Stimulated activated CD8-positive, alpha-beta memory T cell treated with anti-CD3 and anti-CD28 coated beads, Interleukin-4, amount 100 ng/mL, for 1 hour (primary cell): ENCODE results near the gene SOX4.
"Not testable (repeated sequence)": the region's sequence is repeated elsewhere in the genome, so short reads cannot be mapped to it uniquely, and the experiment has no call there.

ENCODE experiments used
- DNase-seq, 2 donors: peaks; one replicate each; pipeline ENCODE4 v3.0.0-alpha.2; 2020; ENCODE audit warnings: low read depth in 2 of 2, low spot score in 1 of 2

Gene SOX4

GRCh38 chr6:21593412-21593926 is at the start of gene SOX4:
Gene SOX4 (plus strand): TSS chr6:21593751. CDS start chr6:21594535, 784 bp downstream.
- DNase-seq, result peak in 1 of 2 donors; percentile 39

- not testable (repeated sequence) for DNase-seq
These were observed 41.3 kb upstream of the SOX4 start for GRCh38 chr6:21552286-21552685.

GRCh38 chr6:21554286-21554685 is 39.3 kb upstream of the SOX4 start:
- no peak for DNase-seq

- no peak for DNase-seq
These were observed 38.4 kb upstream of the SOX4 start for GRCh38 chr6:21555197-21555596.

DNA sequence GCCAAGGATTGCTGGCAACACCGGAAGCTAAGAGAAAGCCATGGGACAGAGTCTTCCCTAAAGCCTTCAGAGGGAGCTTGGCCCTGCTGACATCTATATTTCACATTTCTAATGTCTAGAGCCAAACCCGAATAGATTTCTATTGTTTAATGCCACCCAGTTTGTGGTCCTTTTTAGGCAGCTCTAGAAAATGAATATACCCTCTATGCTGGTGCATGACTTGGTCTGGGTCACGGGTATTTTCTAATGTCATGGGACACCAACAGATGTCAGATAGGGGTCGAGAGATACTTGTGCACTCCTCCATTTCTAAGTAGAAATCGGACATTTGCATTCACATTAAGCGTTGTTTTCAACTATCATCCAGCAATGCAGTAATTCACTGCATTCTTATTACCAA is 37.0 kb upstream of the SOX4 start:
- no peak for DNase-seq

DNA sequence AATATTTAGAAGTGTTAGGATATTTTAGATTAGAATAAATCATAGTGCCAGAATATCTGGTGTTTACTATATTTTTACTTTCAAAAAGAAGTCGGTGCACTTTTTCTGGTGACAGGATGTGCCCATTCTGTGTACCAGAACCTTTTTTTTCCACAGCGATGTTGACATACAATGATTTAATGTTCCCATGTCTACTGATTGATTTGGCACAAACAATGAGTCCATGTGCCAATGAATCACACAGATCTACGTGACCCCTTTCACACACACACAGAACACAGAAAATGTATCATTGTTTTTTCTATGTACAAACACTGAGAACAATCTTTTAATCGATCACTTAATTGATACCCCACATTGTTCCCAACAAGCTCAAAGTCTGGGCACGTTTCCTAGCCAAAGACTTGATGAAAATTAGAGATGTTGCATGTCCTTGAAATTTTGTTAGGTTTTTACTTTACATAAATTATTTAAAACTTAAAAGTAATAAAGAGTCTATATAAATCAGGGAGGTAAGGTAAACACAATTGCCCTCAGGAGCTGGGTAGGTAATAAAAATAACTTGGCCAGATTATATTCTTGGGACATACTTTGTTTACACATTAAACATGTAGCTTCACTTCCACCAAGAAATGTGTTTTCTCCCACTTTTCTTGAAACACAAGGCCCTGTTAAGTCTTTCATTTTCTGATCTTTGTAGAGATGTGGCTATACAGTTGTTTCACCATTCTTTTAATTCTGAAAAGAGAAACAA is 36.4 kb upstream of the SOX4 start:
- DNase-seq, result no peak

DNA sequence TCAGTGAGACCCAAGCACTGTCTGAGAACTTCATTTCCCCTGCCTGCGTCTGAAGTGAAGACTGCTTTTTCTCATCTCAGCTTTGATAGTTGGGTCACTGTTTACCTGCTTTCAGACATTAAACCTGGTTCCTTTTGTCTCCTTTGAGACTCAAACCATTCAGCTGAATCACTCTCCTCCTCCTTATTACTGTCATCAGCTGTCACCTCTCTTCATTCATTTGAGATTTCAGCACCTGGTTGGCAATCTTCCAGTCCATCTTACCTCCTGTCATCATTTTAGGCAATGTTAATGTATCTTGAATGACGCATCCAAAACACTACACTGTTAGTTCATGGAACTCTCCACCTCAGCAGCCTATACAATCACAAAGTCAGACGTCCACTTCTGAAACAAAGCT is 34.3 kb upstream of the SOX4 start:
- DNase-seq, result no peak

- DNase-seq, result no peak
These were observed 33.3 kb upstream of the SOX4 start for GRCh38 chr6:21560249-21560648.

GRCh38 chr6:21565431-21565830 is 28.1 kb upstream of the SOX4 start:
- no peak for DNase-seq

GRCh38 chr6:21578523-21578922 is 15.0 kb upstream of the SOX4 start:
- DNase-seq, result no peak

- no peak for DNase-seq
These were observed 10.9 kb upstream of the SOX4 start for GRCh38 chr6:21582651-21583050.

GRCh38 chr6:21586300-21586699 is 7.3 kb upstream of the SOX4 start:
- DNase-seq, result no peak

- DNase-seq, result no peak
These were observed 6.8 kb upstream of the SOX4 start for GRCh38 chr6:21586740-21587178.

GRCh38 chr6:21587179-21587960 is 6.2 kb upstream of the SOX4 start:
- no peak for DNase-seq

- no peak for DNase-seq
These were observed 5.5 kb upstream of the SOX4 start for GRCh38 chr6:21587961-21588480.

GRCh38 chr6:21588481-21589351 is 4.8 kb upstream of the SOX4 start:
- DNase-seq, result no peak

- peak in 1 of 2 donors; percentile 50 for DNase-seq
These were observed 3.9 kb upstream of the SOX4 start for GRCh38 chr6:21589352-21590345.

GRCh38 chr6:21590346-21590745 is 3.2 kb upstream of the SOX4 start:
- no peak for DNase-seq

DNA sequence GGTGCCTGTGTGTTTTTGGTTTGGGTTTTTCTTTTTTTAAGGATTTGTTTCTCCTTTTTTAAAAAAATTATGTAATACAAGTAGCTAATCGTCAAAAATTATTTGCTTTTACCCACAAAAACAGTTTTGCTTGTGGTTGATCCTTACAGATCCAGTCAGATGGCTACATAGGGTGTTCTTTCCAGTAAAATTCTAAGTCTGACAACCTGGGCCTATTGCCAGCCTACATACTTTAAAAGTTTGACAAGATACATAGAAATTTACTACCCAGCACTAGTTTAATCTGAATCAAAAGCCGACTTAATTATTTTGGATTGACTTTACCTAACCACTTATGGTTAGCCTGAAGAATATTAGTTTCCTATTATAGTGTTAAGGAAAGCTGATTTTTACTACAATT is 2.1 kb upstream of the SOX4 start:
- no peak for DNase-seq

DNA sequence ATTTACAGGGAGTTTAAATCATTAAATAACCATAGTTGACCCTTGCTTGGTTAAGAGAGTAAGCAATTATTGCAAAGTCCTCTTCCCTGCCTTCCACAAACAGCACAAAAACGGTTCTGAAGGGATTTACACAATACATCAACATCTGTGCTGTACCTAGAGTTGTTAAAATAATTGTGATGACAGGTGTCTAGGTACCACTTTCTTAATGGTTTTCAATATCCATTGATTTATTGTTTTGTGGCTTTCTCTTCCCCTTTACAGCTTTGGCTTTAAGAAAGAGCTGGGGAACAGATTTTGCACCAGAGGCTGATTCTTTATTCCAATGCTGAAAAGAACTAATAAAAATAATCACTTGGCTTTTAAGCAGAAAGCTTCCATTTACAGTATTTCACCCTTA is 598 bp upstream of the SOX4 start:
- DNase-seq, result no peak
